HG03159 (cell line): ENCODE data around the gene TULP4.
A peak's percentile ranks its signal among the peaks of the same experiment; 100 is the strongest.
"Not testable (repeated sequence)": the region's sequence is repeated elsewhere in the genome, so short reads cannot be mapped to it uniquely, and the experiment has no call there.

Experiments used
- ATAC-seq: cut with Tn5 transposase; IDR thresholded peaks from one replicate; pipeline ENCODE4 v1.9.1; 2021; ENCODE audit warnings: mild to moderate bottlenecking, moderate library complexity; ENCODE audit not compliant: unreplicated experiment

Gene TULP4

GRCh38 chr6:158295976-158296853 is 16.1 kb upstream of the TULP4 start:
- ATAC-seq, result not testable (repeated sequence)

GRCh38 chr6:158296854-158297324 is 15.4 kb upstream of the TULP4 start:
- not testable (repeated sequence) for ATAC-seq

- not testable (repeated sequence) for ATAC-seq
Measured at GRCh38 chr6:158297657-158298056, 14.6 kb upstream of the TULP4 start.

GRCh38 chr6:158300306-158301143 is 11.7 kb upstream of the TULP4 start:
- ATAC-seq, result not testable (repeated sequence)

- not testable (repeated sequence) for ATAC-seq
Measured at GRCh38 chr6:158301561-158301960, 10.7 kb upstream of the TULP4 start.

- ATAC-seq, result not testable (repeated sequence)
Measured at GRCh38 chr6:158302195-158302796, 10.0 kb upstream of the TULP4 start.

- no peak for ATAC-seq
Measured at GRCh38 chr6:158303210-158303731, 9.0 kb upstream of the TULP4 start.

GRCh38 chr6:158304254-158304653 is 8.0 kb upstream of the TULP4 start:
- no peak for ATAC-seq

GRCh38 chr6:158309814-158310213 is 2.5 kb upstream of the TULP4 start:
- ATAC-seq, result no peak

- no peak for ATAC-seq
Measured at GRCh38 chr6:158311193-158311592, 1.1 kb upstream of the TULP4 start.

GRCh38 chr6:158311626-158312025 is 639 bp upstream of the TULP4 start:
- no peak for ATAC-seq

- ATAC-seq, result no peak
Measured at GRCh38 chr6:158312672-158313397, 570 bp downstream of the TULP4 start.

- no peak for ATAC-seq
Measured at GRCh38 chr6:158313989-158314388, 1.7 kb downstream of the TULP4 start.

GRCh38 chr6:158314737-158315136 is 2.5 kb downstream of the TULP4 start:
- ATAC-seq, result no peak

- no peak for ATAC-seq
Measured at GRCh38 chr6:158316022-158316421, 3.8 kb downstream of the TULP4 start.

- ATAC-seq, result no peak
Measured at GRCh38 chr6:158321960-158322359, 9.7 kb downstream of the TULP4 start.

GRCh38 chr6:158322400-158322723 is 10.1 kb downstream of the TULP4 start:
- no peak for ATAC-seq

- ATAC-seq, result peak; percentile 84
Measured at GRCh38 chr6:158322724-158323560, 10.7 kb downstream of the TULP4 start.

GRCh38 chr6:158323561-158323958 is 11.3 kb downstream of the TULP4 start:
- peak; percentile 49 for ATAC-seq

GRCh38 chr6:158324136-158324535 is 11.9 kb downstream of the TULP4 start:
- no peak for ATAC-seq
